Breast epithelium (tissue), 4 donors: ENCODE measurements around the gene C11orf24. TPM values are rescaled to one million over a fixed set of nuclear protein-coding genes. Genes with fewer than 3 reads are reported as not detected.

Experiments
- DNase-seq, 2 donors: peaks; one replicate each; pipeline ENCODE4 v3.0.0-alpha.2; 2019; ENCODE audit warnings: low spot score in 2 of 2
- H3K27ac ChIP-seq, 2 donors: fragments of 200-600 bp; sonication (generic) in 1 of 2; one replicate each; pipeline ENCODE4 v1.5.1; 2016 to 2019; ENCODE audit warnings: mild to moderate bottlenecking in 1 of 2
- H3K27me3 ChIP-seq, 2 donors: fragments of 200-600 bp; sonication (generic) in 1 of 2; one replicate each; pipeline versions ENCODE4 v1.5.1 to v1.6.0; 2017 to 2019; ENCODE audit warnings: control low read depth in 1 of 2, mild to moderate bottlenecking in 1 of 2
- H3K36me3 ChIP-seq: fragments of 200-600 bp; one replicate; pipeline ENCODE4 v1.5.1; 2019
- H3K4me1 ChIP-seq, 2 donors: fragments of 200-600 bp; sonication (generic); one replicate each; pipeline ENCODE4 v1.5.1; 2016 to 2019; ENCODE audit warnings: control low read depth in 1 of 2
- H3K4me3 ChIP-seq, 3 donors: fragments of 200-600 bp; sonication (generic); 1 replicate in 2 of 3; 2 replicates in 1 of 3; pipeline ENCODE4 v1.5.1; 2016 to 2019; ENCODE audit warnings: mild to moderate bottlenecking in 3 of 3, moderate library complexity in 2 of 3
- H3K9me3 ChIP-seq, 2 donors: fragments of 200-600 bp; sonication (generic) in 1 of 2; one replicate each; pipeline ENCODE4 v1.5.1; 2016 to 2019; ENCODE audit warnings: control low read depth in 1 of 2
- CTCF ChIP-seq, 3 donors: fragments of 450-650 bp; IDR thresholded peaks; one replicate each; pipeline ENCODE4 v1.5.1; 2016 to 2017; ENCODE audit warnings: antibody characterized with exemption in 3 of 3, mild to moderate bottlenecking in 3 of 3, moderate library complexity in 3 of 3
- POLR2A ChIP-seq: fragments of 450-650 bp; IDR thresholded peaks from one replicate; pipeline ENCODE4 v1.6.1; 2016; ENCODE audit warnings: antibody characterized with exemption, mild to moderate bottlenecking, moderate library complexity
- POLR2AphosphoS5 ChIP-seq, 3 donors: sonication (generic); formaldehyde crosslinking; IDR thresholded peaks; one replicate each; pipeline ENCODE4 v1.6.1; 2017; ENCODE audit warnings: antibody characterized with exemption in 3 of 3
- intact Hi-C: fragments of 100-400 bp; cut with DNase I; formaldehyde crosslinking; loops from one replicate; pipeline ENCODE4 v1.15.1; 2023; ENCODE audit warnings: low total_unique reads
- total RNA-seq, 3 donors: library from RNA; depleted of rRNA; stranded (reverse); fragments of >200 nt; gene quantifications; one replicate each; pipeline ENCODE4 v1.1.0, GENCODE V29; 2016

C11orf24 gene
- total RNA-seq, 3 donors from 2014 or later, result 11.4 to 22.7 (median 12.5) TPM

GRCh38 chr11:68309621-68310185, 37.9 kb upstream of the C11orf24 start:
- H3K4me1 ChIP-seq, result no peaks in the 10 kb centered on the region
- no peaks in the 10 kb centered on the region for H3K27me3 ChIP-seq
- DNase-seq, result no peak
- no peak overlapping the region for H3K4me3 ChIP-seq
- no peaks in the 10 kb centered on the region for H3K36me3 ChIP-seq
- TF ChIP-seq POLR2A, result no peak
- no peak for TF ChIP-seq CTCF (IDR thresholded peaks at IDR 0.05)
- no peak for TF ChIP-seq POLR2AphosphoS5 (IDR thresholded peaks at IDR 0.05)
- intact Hi-C loops, result no loop called here
- no peak overlapping the region for H3K27ac ChIP-seq
- H3K9me3 ChIP-seq, result no peaks in the 10 kb centered on the region

DNA sequence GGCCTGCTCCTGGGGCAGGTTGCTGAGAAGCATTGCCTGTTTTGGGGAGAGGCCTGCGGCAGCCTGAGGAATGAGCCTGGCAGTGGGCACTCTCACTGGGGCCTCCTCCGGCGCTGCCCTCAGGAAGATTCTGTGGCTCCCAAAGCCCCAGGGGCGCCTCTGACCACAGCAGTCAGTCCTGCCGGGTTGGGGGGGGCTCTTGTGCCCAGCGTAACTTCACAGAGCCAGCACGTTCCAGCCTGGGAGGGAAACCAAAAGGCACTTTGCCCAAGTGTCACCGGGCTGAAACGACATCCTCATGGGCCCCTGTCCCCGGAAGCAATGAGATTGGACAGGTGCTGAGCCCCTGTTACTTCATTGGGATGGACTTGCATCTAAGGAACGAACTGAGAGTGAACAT, 36.3 kb upstream of the C11orf24 start:
- intact Hi-C loops, result no loop called here
- no peak for DNase-seq
- no peak for TF ChIP-seq CTCF (IDR thresholded peaks at IDR 0.05)
- TF ChIP-seq POLR2A, result no peak
- TF ChIP-seq POLR2AphosphoS5 (IDR thresholded peaks at IDR 0.05), result no peak
- Histone ChIP-seq H3K27me3 (no peaks in the 10 kb centered on the region), H3K4me1 (no peaks in the 10 kb centered on the region), H3K27ac (peak overlapping the region; percentile 1 to 40), H3K9me3 (no peaks in the 10 kb centered on the region), H3K4me3 (no peak overlapping the region), H3K36me3 (no peaks in the 10 kb centered on the region)

- Histone ChIP-seq H3K36me3 (no peaks in the 10 kb centered on the region), H3K9me3 (no peaks in the 10 kb centered on the region), H3K27ac (no peak overlapping the region), H3K4me1 (no peaks in the 10 kb centered on the region), H3K27me3 (no peaks in the 10 kb centered on the region), H3K4me3 (no peak overlapping the region)
- DNase-seq, result no peak
- TF ChIP-seq POLR2AphosphoS5 (IDR thresholded peaks at IDR 0.05) (no peak), POLR2A (no peak), CTCF (IDR thresholded peaks at IDR 0.05) (no peak)
- intact Hi-C loops, result no loop called here
Observed at GRCh38 chr11:68306636-68307035, 34.9 kb upstream of the C11orf24 start.

DNA sequence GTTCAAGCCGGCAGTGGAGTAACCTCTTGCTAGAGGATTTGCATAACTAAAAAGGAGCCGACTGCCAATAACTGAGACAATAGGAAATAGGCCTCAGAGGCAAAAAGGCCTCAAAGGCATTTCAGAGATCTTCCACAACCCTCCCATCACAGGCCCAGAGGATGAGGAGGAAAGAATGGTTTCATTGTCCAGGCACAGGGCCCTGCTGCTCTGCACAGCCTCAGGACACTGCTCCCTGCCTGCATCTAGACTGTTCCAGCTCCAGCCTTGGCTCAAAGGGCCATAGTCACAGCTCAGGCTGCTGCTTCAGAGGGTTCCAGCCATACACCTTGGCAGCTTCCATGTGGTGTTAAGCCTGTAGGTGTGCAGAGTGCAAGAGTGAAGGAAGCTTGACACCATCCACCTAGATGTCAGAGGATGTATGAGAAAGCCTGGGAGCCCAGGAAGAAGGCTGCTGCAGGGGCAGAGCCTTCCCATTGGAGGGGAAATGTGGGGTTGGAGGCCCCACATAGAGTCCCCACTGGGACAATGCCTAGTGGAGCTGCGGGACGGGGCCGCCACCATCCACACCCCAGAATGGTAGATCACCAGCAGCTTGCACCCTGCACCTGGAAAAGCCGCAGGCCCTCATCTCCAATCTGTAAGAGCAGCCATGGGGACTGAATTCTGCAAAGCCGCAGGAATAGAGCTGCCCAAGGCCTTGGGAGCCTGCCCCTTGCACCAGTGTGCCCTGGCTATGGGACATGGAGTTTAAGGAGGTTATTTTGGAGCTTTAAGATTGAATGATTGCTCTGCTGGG, 32.4 kb upstream of the C11orf24 start:
- H3K27ac ChIP-seq, result no peak overlapping the region
- H3K9me3 ChIP-seq, result no peaks in the 10 kb centered on the region
- no peaks in the 10 kb centered on the region for H3K27me3 ChIP-seq
- intact Hi-C loops, result no loop called here
- H3K36me3 ChIP-seq, result no peaks in the 10 kb centered on the region
- TF ChIP-seq POLR2A, result no peak
- TF ChIP-seq POLR2AphosphoS5 (IDR thresholded peaks at IDR 0.05), result no peak
- no peak for TF ChIP-seq CTCF (IDR thresholded peaks at IDR 0.05)
- no peak overlapping the region for H3K4me3 ChIP-seq
- no peak for DNase-seq
- no peaks in the 10 kb centered on the region for H3K4me1 ChIP-seq

GRCh38 chr11:68303083-68303482, 31.3 kb upstream of the C11orf24 start:
- no peak overlapping the region for H3K27ac ChIP-seq
- no peaks in the 10 kb centered on the region for H3K9me3 ChIP-seq
- intact Hi-C loops, result no loop called here
- no peaks in the 10 kb centered on the region for H3K4me1 ChIP-seq
- H3K36me3 ChIP-seq, result no peaks in the 10 kb centered on the region
- H3K27me3 ChIP-seq, result no peaks in the 10 kb centered on the region
- no peak overlapping the region for H3K4me3 ChIP-seq
- TF ChIP-seq POLR2A, result no peak
- TF ChIP-seq CTCF (IDR thresholded peaks at IDR 0.05), result no peak
- no peak for TF ChIP-seq POLR2AphosphoS5 (IDR thresholded peaks at IDR 0.05)
- DNase-seq, result no peak
